ENCODE data around the gene CAMK2G. TPM values are rescaled to one million over a fixed set of nuclear protein-coding genes. Genes with fewer than 3 reads are reported as not detected.

Gene CAMK2G
- total RNA-seq, 4 donors from 2014 or later, result 48.6 to 67.5 (median 51.7) TPM

GRCh38 chr10:73785211-73785720 lies 89.1 kb downstream of the CAMK2G start, which contains the start of gene ZSWIM8:
ZSWIM8 (plus strand) TSS chr10:73785606; CDS start chr10:73785879, 273 bp downstream.
- intact Hi-C loops (cut with DNase I; ENCODE audit: low total_unique reads) (loop anchor here (1.0 to 5.0 kb wide), 3 partner anchors 26 to 92 kb away; partner anchors contain the start of genes NDST2 and SEC24C), in situ Hi-C loops (cut with MboI; ENCODE audit: low sequenced_read_pairs in 4 of 4) (no loop called here)
- Histone ChIP-seq H3K9me3 (no peaks in the 10 kb centered on the region), H3K36me3 (peaks cover 0 to 17% of the 10 kb centered on the region in 2 donors), H3K27ac (peak within 1 kb of the TSS; percentile 80 to 95 (median 90)), H3K4me1 (peaks cover 53 to 62% of the 10 kb centered on the region in 2 donors), H3K27me3 (no peaks in the 10 kb centered on the region), H3K4me3 (peak within 1 kb of the TSS; percentile 73 to 93 (median 86))
- TF ChIP-seq CTCF (IDR thresholded peaks at IDR 0.05 in 4 of 5, conservative IDR thresholded peaks at IDR 0.05 in 1 of 5) (peak in 1 of 5 experiments; percentile 25), POLR2A (IDR thresholded peaks at IDR 0.05) (peak; percentile 85 to 92)
- peak; percentile 93 to 94 for ATAC-seq
- DNase-seq, result peak; percentile 89 to 91

- no peak for DNase-seq
- H3K4me1 ChIP-seq, result peaks cover 48 to 57% of the 10 kb centered on the region in 2 donors
- peak overlapping the region; percentile 96 to 99 (median 97) for H3K27ac ChIP-seq
- no peaks in the 10 kb centered on the region for H3K27me3 ChIP-seq
- peaks cover 0 to 11% of the 10 kb centered on the region in 2 donors for H3K36me3 ChIP-seq
- intact Hi-C loops (cut with DNase I; ENCODE audit: low total_unique reads) (no loop called here), in situ Hi-C loops (cut with MboI; ENCODE audit: low sequenced_read_pairs in 4 of 4) (no loop called here)
- H3K9me3 ChIP-seq, result no peaks in the 10 kb centered on the region
- no peak for TF ChIP-seq CTCF (IDR thresholded peaks at IDR 0.05 in 4 of 5, conservative IDR thresholded peaks at IDR 0.05 in 1 of 5)
- H3K4me3 ChIP-seq, result peak overlapping the region; percentile 94 to 100 (median 99)
- no peak for ATAC-seq
These were observed 91.6 kb downstream of the CAMK2G start for GRCh38 chr10:73782749-73783085.

- peaks cover 42 to 51% of the 10 kb centered on the region in 2 donors for H3K4me1 ChIP-seq
- TF ChIP-seq CTCF (IDR thresholded peaks at IDR 0.05 in 4 of 5, conservative IDR thresholded peaks at IDR 0.05 in 1 of 5) (no peak), POLR2A (IDR thresholded peaks at IDR 0.05) (peak; percentile 39 to 70)
- peak; percentile 58 to 68 for ATAC-seq
- H3K36me3 ChIP-seq, result peaks cover 0 to 11% of the 10 kb centered on the region in 2 donors
- no peaks in the 10 kb centered on the region for H3K27me3 ChIP-seq
- H3K9me3 ChIP-seq, result no peaks in the 10 kb centered on the region
- peak within 1 kb of the TSS; percentile 94 to 100 (median 99) for H3K4me3 ChIP-seq
- peak within 1 kb of the TSS; percentile 96 to 99 (median 97) for H3K27ac ChIP-seq
- intact Hi-C loops (cut with DNase I; ENCODE audit: low total_unique reads), result no loop called here
- in situ Hi-C loops (cut with MboI; ENCODE audit: low sequenced_read_pairs in 4 of 4), result no loop called here
- peak; percentile 88 to 90 for DNase-seq
These were observed 92.2 kb downstream of the CAMK2G start, which contains the start of gene CHCHD1 for GRCh38 chr10:73781879-73782748. CHCHD1 (plus strand) TSS chr10:73782048; CDS start chr10:73782076, 28 bp downstream.

GRCh38 chr10:73781548-73781878 lies 92.8 kb downstream of the CAMK2G start:
- in situ Hi-C loops (cut with MboI; ENCODE audit: low sequenced_read_pairs in 4 of 4), result no loop called here
- Histone ChIP-seq H3K4me3 (peak overlapping the region; percentile 94 to 100 (median 99)), H3K9me3 (no peaks in the 10 kb centered on the region), H3K27ac (peak overlapping the region; percentile 96 to 99 (median 97)), H3K4me1 (peaks cover 36 to 45% of the 10 kb centered on the region in 2 donors), H3K36me3 (peaks cover 0 to 11% of the 10 kb centered on the region in 2 donors), H3K27me3 (no peaks in the 10 kb centered on the region)
- peak; percentile 11 to 19 for ATAC-seq
- no peak for DNase-seq
- intact Hi-C loops (cut with DNase I; ENCODE audit: low total_unique reads), result no loop called here
- TF ChIP-seq CTCF (IDR thresholded peaks at IDR 0.05 in 4 of 5, conservative IDR thresholded peaks at IDR 0.05 in 1 of 5), result no peak
- no peak for TF ChIP-seq POLR2A (IDR thresholded peaks at IDR 0.05)
